ENCODE data around the gene SLC38A2.

SLC38A2 gene

DNA sequence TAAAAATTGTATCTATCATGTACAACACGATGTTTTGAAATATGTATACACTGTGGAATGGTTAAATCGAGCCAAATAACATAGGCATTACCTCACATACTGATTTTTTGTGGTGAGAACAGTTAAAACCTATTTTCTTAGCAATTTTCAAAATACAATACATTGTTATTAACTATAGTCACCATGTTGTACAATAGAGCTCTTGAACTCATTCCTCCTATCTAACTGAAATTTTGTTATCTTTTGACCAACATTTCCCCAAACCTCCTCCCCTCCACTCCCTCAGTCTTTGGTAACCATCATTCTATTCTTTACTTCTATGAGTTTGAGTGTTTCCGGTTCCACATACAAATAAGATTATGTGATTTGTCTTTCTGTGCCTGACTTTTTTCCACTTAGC is 6.8 kb upstream of the SLC38A2 start:
- H3K9me3 ChIP-seq (replicated peaks; ENCODE audit: insufficient read depth, low read length), result no peaks in the 10 kb centered on the region

DNA sequence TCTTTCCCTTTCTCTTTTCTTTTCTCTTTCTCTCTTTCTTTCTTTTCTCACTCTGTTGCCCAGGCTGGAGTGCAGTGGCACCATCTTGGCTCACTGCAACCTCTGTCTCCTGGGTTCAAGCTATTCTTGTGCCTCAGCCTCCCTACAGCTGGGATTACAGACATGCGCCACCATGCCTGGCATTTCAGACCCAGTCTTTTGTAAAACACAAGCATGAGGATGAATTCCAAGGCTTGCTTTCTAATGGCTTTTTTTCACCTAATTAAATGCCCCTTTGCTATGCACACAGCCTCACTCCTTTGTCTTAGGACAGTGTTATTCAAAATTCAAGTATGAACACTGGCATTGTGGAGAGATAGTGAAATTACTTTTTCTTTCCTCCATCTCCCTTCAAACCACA is 6.0 kb upstream of the SLC38A2 start:
- Histone ChIP-seq H3K4me1 (ENCODE audit: low read length) (peaks cover 18% of the 10 kb centered on the region; the same call in 1 of the 2 replicates), H3K79me2 (ENCODE audit: low read length) (no peaks in the 10 kb centered on the region), H3K4me2 (ENCODE audit: low read depth, low read length) (no peak overlapping the region), H3K27me3 (replicated peaks; ENCODE audit: insufficient read depth, low read length) (no peaks in the 10 kb centered on the region), H3K9me3 (replicated peaks; ENCODE audit: insufficient read depth, low read length) (no peaks in the 10 kb centered on the region), H3K4me3 (ENCODE audit: low read length) (no peak overlapping the region), H3K9ac (ENCODE audit: low read length) (no peak overlapping the region), H3K36me3 (replicated peaks; ENCODE audit: insufficient read depth, low read length) (no peaks in the 10 kb centered on the region), H4K20me1 (ENCODE audit: insufficient read depth, low read length) (no peaks in the 10 kb centered on the region), H3F3A (ENCODE audit: insufficient read depth, low read length) (no peaks in the 10 kb centered on the region; the same call in 1 of the 2 replicates), H3K9me2 (replicated peaks; ENCODE audit: insufficient read depth, low read length) (no peaks in the 10 kb centered on the region), H2AFZ (ENCODE audit: low read length) (no peak overlapping the region), H3K27ac (ENCODE audit: low read length) (no peak overlapping the region)
- DNase-seq, result no peak
- no peak for TF ChIP-seq EZH2 (optimal IDR thresholded peaks at IDR 0.05; ENCODE audit: low read depth, low read length)
- TF ChIP-seq EZH2phosphoT487 (IDR thresholded peaks at IDR 0.05; ENCODE audit: low read length), result no peak
- TF ChIP-seq, protein P1, sequence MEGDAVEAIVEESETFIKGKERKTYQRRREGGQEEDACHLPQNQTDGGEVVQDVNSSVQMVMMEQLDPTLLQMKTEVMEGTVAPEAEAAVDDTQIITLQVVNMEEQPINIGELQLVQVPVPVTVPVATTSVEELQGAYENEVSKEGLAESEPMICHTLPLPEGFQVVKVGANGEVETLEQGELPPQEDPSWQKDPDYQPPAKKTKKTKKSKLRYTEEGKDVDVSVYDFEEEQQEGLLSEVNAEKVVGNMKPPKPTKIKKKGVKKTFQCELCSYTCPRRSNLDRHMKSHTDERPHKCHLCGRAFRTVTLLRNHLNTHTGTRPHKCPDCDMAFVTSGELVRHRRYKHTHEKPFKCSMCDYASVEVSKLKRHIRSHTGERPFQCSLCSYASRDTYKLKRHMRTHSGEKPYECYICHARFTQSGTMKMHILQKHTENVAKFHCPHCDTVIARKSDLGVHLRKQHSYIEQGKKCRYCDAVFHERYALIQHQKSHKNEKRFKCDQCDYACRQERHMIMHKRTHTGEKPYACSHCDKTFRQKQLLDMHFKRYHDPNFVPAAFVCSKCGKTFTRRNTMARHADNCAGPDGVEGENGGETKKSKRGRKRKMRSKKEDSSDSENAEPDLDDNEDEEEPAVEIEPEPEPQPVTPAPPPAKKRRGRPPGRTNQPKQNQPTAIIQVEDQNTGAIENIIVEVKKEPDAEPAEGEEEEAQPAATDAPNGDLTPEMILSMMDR (IDR thresholded peaks at IDR 0.05; ENCODE audit: low read length), result no peak

More for the DNA sequence above, 6.8 kb upstream of the SLC38A2 start:
- H3F3A ChIP-seq (ENCODE audit: insufficient read depth, low read length), result no peaks in the 10 kb centered on the region; the same call in 1 of the 2 replicates
- TF ChIP-seq, protein P1 (IDR thresholded peaks at IDR 0.05; ENCODE audit: low read length), result no peak
- TF ChIP-seq EZH2phosphoT487 (IDR thresholded peaks at IDR 0.05; ENCODE audit: low read length) (no peak), EZH2 (optimal IDR thresholded peaks at IDR 0.05; ENCODE audit: low read depth, low read length) (no peak)
- no peak overlapping the region for H2AFZ ChIP-seq (ENCODE audit: low read length)
- no peak for DNase-seq
- H3K27me3 ChIP-seq (replicated peaks; ENCODE audit: insufficient read depth, low read length), result no peaks in the 10 kb centered on the region
- H3K79me2 ChIP-seq (ENCODE audit: low read length), result peaks cover 7% of the 10 kb centered on the region
- H3K9ac ChIP-seq (ENCODE audit: low read length), result no peak overlapping the region
- H3K9me2 ChIP-seq (replicated peaks; ENCODE audit: insufficient read depth, low read length), result no peaks in the 10 kb centered on the region
- H4K20me1 ChIP-seq (ENCODE audit: insufficient read depth, low read length), result no peaks in the 10 kb centered on the region
- H3K36me3 ChIP-seq (replicated peaks; ENCODE audit: insufficient read depth, low read length), result no peaks in the 10 kb centered on the region
- no peak overlapping the region for H3K4me2 ChIP-seq (ENCODE audit: low read depth, low read length)
- no peak overlapping the region for H3K4me3 ChIP-seq (ENCODE audit: low read length)
- no peak overlapping the region for H3K27ac ChIP-seq (ENCODE audit: low read length)
- peaks cover 11% of the 10 kb centered on the region; the same call in 1 of the 2 replicates for H3K4me1 ChIP-seq (ENCODE audit: low read length)

GRCh38 chr12:46377678-46378077 is 5.1 kb upstream of the SLC38A2 start:
- H3F3A ChIP-seq (ENCODE audit: insufficient read depth, low read length), result no peaks in the 10 kb centered on the region
- no peaks in the 10 kb centered on the region for H3K9me2 ChIP-seq (replicated peaks; ENCODE audit: insufficient read depth, low read length)
- no peak overlapping the region for H3K4me2 ChIP-seq (ENCODE audit: low read depth, low read length)
- no peaks in the 10 kb centered on the region for H3K27me3 ChIP-seq (replicated peaks; ENCODE audit: insufficient read depth, low read length)
- H3K79me2 ChIP-seq (ENCODE audit: low read length), result no peaks in the 10 kb centered on the region
- H3K4me1 ChIP-seq (ENCODE audit: low read length), result peaks cover 18% of the 10 kb centered on the region; the same call in 1 of the 2 replicates
- no peaks in the 10 kb centered on the region for H4K20me1 ChIP-seq (ENCODE audit: insufficient read depth, low read length)
- H3K9ac ChIP-seq (ENCODE audit: low read length), result no peak overlapping the region
- H2AFZ ChIP-seq (ENCODE audit: low read length), result no peak overlapping the region
- H3K27ac ChIP-seq (ENCODE audit: low read length), result no peak overlapping the region
- no peak overlapping the region for H3K4me3 ChIP-seq (ENCODE audit: low read length)
- H3K9me3 ChIP-seq (replicated peaks; ENCODE audit: insufficient read depth, low read length), result no peaks in the 10 kb centered on the region
- TF ChIP-seq, protein P1 (IDR thresholded peaks at IDR 0.05; ENCODE audit: low read length), result no peak
- TF ChIP-seq EZH2phosphoT487 (IDR thresholded peaks at IDR 0.05; ENCODE audit: low read length) (no peak), EZH2 (optimal IDR thresholded peaks at IDR 0.05; ENCODE audit: low read depth, low read length) (no peak)
- DNase-seq, result no peak
- H3K36me3 ChIP-seq (replicated peaks; ENCODE audit: insufficient read depth, low read length), result no peaks in the 10 kb centered on the region
